ENCODE data around the gene RANBP10.

RANBP10 gene

DNA sequence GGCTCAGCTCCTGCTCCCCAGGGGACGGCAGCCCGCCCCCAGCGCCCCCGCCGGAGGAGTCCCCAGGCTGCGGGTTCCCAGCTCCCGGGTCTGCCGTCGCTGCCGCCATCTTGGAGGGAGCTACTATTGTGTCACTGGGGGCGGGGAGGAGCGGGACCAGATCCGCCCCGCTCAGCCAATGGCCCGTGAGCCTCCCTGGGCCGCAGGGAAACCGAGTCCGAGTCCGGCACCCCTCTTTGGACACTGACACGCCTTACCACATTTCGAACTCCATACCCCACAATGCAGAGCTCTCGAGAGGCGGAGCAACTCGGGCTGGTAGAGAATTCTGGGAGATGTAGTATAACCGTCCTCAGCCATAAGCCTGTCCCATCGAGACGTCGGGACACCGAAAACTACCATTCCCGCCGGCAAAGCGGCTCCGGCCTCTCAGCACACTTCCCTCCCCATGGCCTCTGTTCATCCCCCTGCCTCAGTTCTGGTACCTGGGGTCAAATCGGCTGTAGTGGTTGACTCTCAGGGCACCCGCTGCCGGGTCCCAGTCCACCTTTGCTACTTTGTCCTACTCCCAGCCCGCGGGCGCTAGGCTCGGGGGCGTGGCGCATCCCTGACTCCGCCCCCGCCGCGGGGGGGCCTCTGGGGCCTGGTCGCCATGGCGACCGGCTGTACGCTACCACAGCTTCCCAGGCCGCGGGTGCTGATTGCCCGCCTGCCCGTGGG lies at the start of gene RANBP10, which contains the start of gene TSNAXIP1:
Gene RANBP10 (minus strand): TSS at position 133 of the 720 bp plus-strand sequence. CDS start 24 bp downstream, at position 109.
Gene TSNAXIP1 (plus strand): TSS at position 462 of the 720 bp plus-strand sequence. CDS start 261 bp downstream, outside the sequence.
- TF ChIP-seq GATA2 (IDR thresholded peaks at IDR 0.05; ENCODE audit: low read depth, low read length) (no peak), GATA3 (IDR thresholded peaks at IDR 0.05; ENCODE audit: low read depth, low read length) (no peak)

DNA sequence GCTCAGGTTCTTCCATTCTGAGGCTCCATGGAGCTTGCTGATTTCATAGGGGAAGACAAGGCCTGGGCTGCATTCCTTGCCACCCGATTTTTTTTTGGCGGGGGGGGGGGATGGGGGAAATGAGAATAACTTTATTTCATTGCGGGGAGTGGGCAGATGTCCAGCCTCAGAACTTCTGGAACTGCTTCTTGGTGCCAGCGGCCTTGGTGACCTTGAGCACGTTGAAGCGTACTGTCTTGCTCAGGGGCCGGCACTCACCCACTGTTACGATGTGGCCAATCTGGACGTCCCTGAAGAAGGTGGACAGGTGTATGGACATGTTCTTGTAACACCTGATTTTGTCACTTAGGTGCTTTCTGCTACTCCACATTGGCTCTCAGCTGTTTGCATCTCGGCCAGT lies 49.4 kb upstream of the RANBP10 start:
- TF ChIP-seq GATA2 (IDR thresholded peaks at IDR 0.05; ENCODE audit: low read depth, low read length) (no peak), GATA3 (IDR thresholded peaks at IDR 0.05; ENCODE audit: low read depth, low read length) (no peak)

DNA sequence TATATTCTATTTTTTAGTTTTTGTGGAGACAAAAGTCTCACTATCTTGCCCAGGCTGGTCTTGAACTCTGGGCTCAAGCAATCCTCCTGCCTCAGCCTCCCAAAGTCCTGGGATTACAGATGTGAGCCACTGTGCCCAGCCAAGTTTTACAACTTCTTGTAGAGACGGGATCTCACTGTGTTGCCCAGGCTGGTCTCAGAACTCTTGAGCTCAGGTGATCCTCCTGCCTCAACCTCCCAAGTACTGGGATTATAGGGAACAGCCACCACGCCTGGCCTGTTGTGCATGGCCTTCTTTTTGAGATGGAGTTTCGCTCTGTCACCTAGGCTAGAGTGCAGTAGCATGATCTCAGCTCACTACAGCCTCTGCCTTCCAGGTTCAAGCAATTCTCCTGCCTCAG lies 47.3 kb upstream of the RANBP10 start:
- TF ChIP-seq GATA2 (IDR thresholded peaks at IDR 0.05; ENCODE audit: low read depth, low read length): no peak
- TF ChIP-seq GATA3 (IDR thresholded peaks at IDR 0.05; ENCODE audit: low read depth, low read length): no peak

DNA sequence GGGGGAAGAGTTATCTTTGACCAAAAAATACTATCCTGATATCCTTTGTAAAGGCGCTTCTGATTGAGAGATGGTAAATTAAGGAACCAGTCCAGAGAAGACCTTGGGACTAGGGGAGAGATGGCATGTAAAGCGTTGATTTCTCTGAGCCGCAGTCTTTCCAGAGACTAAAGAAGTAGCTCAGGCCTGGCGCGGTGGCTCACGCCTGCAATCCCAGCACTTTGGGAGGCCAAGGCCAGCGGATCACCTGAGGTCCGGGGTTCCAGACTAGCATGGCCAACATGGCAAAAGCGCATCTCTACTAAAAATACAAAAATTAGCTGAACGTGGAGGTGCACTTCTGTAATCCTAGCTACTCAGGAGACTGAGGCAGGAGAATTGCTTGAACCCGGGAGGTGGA lies 41.8 kb upstream of the RANBP10 start:
- no peak for TF ChIP-seq GATA2 (IDR thresholded peaks at IDR 0.05; ENCODE audit: low read depth, low read length)
- TF ChIP-seq GATA3 (IDR thresholded peaks at IDR 0.05; ENCODE audit: low read depth, low read length): no peak

DNA sequence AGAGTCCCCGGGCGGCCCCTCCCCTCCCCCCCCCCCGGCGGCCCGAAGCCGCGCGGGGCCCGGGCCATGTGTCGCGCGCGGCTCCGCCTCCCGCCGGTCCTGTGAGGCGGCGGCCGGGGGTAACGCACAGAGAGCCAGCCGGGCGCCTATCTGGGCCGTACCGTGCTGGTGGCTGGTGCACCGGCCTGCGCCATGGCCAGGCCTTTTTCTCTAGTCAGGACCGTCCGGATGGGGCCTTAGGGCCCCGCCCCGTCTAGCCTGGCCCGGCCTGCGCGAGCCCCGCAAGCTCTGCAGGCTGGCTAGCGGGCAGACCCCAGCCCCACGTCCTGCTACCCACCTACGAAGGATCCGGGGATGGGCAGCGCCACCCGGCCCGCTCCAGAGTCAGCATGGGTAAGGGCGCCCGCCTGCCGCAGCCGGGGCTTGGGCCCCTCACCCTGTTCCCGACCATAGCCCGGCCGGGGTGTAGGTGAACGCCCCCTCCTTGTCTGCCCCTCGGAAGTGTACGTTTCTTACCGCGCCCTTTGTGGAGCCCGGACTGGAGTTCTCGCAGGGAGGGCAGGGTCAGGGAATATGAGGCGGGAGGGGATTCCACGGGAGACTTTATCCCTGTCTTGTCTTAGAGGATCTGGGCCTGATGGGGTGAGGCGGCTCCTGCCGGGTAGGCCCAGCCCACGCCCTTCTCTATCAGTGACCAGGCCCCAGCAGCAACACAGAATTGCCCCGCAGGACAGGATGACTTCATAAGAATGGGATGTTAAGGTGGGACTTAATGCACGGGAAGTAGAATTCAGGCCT lies 40.9 kb upstream of the RANBP10 start, which contains the start of gene CENPT:
Gene CENPT (minus strand): TSS at position 630 of the 798 bp plus-strand sequence. CDS start 13,834 bp downstream, outside the sequence.
- no peak for TF ChIP-seq GATA3 (IDR thresholded peaks at IDR 0.05; ENCODE audit: low read depth, low read length)
- TF ChIP-seq GATA2 (IDR thresholded peaks at IDR 0.05; ENCODE audit: low read depth, low read length): no peak

DNA sequence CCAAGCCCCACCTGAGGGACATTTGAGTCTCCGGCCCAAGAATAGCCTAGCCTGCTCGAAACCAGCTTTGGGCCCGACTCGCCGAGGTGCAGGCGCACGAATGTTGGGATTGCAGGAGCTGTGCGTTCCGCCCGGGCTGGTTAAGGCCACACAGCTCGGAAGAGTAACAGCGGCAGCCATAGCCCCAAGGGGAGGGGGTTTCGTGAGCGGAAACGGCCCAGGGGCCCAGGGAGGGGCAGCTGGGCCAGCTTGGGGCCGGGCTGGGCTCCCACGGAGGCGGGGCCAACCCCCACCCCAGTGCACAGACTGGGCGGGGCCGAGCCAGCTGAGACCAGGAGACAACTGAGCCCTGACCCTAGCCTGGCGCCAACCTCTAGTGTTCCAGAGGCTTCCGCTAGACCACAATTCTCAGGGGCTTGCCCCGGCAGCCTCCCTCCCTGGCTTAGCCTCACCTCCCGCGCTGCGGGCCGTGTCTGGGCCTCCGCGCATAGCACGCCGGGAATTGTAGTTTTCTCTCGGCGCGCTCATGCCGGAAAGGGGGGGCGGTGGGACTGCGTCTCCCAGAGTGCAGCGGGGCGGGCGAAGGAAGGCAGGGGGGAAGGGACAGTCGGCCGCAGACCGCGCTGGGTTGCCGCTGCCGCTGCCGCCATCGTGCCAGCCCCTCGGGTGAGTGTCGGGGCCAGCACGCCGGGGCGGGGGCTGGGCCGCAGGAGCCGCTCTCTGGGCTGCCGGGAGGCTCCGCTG lies 40.1 kb upstream of the RANBP10 start, which contains the start of gene NUTF2:
Gene NUTF2 (plus strand): TSS at position 614 of the 744 bp plus-strand sequence. CDS start 18,198 bp downstream, outside the sequence.
- no peak for TF ChIP-seq GATA3 (IDR thresholded peaks at IDR 0.05; ENCODE audit: low read depth, low read length)
- TF ChIP-seq GATA2 (IDR thresholded peaks at IDR 0.05; ENCODE audit: low read depth, low read length): no peak

DNA sequence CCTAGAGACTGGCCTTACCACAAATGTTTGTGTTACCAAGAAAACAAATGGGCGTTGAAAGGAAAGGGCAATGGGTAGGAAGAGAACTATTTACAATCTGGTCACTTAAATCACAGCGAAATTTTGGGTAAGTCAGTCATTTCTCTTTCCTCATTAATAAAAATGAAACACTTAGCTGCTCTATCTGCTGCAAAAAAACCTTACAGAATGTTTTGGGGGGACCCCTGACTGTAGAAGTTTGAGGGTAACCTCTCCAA lies 39.6 kb upstream of the RANBP10 start:
- TF ChIP-seq GATA2 (IDR thresholded peaks at IDR 0.05; ENCODE audit: low read depth, low read length) (no peak), GATA3 (IDR thresholded peaks at IDR 0.05; ENCODE audit: low read depth, low read length) (no peak)

DNA sequence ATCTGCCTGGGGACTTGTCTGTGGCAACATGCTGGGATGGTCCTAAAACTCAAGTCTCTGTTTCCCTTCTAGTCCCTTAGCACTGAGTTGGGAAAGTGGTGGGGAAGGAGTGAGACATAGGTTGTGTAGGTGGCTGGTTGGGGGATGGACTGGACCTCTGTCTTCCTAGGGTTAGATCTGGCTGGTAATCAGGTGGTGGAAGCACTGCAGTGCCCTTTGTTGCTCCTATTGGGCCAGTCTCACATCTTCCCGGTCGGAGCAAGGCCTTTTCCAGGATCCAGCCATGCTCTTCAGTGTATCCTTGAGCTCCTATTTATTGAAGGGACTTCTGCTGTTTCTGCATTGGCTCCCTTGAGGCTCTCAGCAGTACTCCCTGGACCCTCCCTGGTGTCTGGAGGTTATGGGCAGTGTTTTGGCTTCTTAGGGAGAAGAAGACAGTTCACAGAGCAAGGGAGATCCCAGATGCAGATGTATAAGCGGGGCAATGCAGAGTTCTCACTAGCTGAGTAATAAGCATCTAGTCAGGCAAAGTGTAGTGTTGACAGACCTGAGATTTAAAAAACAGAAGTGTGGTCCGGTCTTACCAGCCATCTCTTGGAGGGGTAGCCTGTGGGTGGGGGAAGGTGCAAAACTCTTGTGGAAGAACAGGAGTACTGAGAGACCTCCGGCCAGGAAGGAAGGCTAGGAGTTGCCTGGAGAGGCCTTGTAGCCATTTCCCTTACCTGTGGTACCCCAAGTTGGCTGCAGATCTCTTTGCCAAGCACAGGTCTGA lies 39.1 kb upstream of the RANBP10 start:
- TF ChIP-seq GATA3 (IDR thresholded peaks at IDR 0.05; ENCODE audit: low read depth, low read length): no peak
- TF ChIP-seq GATA2 (IDR thresholded peaks at IDR 0.05; ENCODE audit: low read depth, low read length): no peak

DNA sequence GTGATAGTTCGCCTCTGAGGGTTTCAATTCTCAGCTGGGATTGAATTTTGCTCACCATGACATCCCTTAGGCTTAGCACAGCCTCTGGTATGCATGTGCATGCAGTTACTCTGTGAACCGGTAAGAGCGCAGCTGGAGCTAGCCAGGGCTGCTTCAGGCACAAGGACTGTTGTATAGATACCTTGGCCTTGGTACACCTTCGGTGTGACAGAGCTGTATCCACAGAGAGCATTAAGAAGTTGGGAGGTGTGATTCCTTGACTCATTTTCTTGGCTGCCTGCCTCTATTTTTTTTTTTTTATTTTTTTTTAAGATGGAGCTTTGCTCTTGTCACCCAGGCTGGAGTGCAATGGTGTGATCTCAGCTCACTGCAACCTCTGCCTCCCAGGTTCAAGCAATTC lies 38.1 kb upstream of the RANBP10 start:
- TF ChIP-seq GATA3 (IDR thresholded peaks at IDR 0.05; ENCODE audit: low read depth, low read length) (no peak), GATA2 (IDR thresholded peaks at IDR 0.05; ENCODE audit: low read depth, low read length) (no peak)

DNA sequence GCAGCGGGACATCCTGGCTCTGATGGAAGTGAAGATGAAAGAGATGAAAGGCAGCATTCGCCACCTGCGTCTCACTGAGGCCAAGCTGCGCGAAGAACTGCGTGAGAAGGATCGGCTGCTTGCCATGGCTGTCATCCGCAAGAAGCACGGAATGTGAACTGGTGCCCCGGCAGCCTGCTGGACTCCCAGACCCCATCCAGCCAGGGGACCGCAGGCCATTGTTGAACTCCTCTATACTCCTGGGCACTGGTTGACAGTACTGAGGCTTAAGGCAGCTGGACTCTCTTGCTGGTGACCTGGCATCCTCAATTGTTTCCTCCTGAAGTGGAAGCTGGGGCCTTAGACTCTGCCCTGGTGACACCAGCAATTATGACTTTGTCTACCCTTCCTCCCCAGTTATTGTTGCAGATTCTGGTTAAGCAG lies 37.0 kb upstream of the RANBP10 start:
- no peak for TF ChIP-seq GATA2 (IDR thresholded peaks at IDR 0.05; ENCODE audit: low read depth, low read length)
- no peak for TF ChIP-seq GATA3 (IDR thresholded peaks at IDR 0.05; ENCODE audit: low read depth, low read length)

DNA sequence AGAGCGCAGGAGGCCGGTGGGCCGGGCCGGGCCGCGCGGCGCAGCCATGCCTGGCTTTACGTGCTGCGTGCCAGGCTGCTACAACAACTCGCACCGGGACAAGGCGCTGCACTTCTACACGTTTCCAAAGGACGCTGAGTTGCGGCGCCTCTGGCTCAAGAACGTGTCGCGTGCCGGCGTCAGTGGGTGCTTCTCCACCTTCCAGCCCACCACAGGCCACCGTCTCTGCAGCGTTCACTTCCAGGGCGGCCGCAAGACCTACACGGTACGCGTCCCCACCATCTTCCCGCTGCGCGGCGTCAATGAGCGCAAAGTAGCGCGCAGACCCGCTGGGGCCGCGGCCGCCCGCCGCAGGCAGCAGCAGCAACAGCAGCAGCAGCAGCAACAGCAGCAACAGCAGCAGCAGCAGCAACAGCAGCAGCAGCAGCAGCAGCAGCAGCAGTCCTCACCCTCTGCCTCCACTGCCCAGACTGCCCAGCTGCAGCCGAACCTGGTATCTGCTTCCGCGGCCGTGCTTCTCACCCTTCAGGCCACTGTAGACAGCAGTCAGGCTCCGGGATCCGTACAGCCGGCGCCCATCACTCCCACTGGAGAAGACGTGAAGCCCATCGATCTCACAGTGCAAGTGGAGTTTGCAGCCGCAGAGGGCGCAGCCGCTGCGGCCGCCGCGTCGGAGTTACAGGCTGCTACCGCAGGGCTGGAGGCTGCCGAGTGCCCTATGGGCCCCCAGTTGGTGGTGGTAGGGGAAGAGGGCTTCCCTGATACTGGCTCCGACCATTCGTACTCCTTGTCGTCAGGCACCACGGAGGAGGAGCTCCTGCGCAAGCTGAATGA lies 36.4 kb upstream of the RANBP10 start:
- TF ChIP-seq GATA3 (IDR thresholded peaks at IDR 0.05; ENCODE audit: low read depth, low read length) (no peak), GATA2 (IDR thresholded peaks at IDR 0.05; ENCODE audit: low read depth, low read length) (no peak)

DNA sequence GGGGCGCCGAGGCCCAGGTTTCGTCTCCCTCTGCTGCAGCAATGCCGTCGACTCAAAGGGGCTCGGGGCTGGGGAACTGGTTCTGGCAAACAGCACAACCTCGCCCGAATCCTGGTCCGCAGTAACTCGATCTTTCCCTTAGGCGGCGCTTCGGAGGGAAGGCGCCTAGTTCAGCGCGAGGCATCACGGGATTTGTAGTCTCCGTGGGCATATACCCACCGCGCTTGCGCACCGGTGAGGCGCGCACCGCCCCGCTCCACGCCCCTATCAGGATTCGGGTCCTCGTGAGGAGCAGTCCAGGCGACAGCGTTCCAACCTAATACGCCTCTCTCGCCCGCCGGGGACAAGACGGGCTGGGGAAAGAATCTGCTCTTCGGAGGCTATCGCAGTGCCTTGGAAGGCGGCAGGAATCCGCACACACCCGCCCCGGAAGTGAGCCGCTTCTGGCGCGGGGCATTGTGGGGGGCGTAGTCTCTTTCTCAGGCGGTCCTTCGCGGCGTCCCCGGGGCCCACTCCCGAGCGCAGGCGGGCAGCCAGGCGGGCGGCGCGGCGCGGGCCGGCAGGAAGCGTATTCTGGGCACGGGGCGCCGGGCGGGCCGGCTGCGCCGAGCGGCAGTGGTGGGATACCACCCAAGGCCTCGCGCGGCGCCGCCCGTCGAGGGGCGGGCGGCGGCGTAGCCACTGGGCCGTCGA lies 35.6 kb upstream of the RANBP10 start, which contains the start of gene THAP11:
Gene THAP11 (plus strand): TSS at position 505 of the 693 bp plus-strand sequence. CDS start 235 bp downstream, outside the sequence.
- TF ChIP-seq GATA3 (IDR thresholded peaks at IDR 0.05; ENCODE audit: low read depth, low read length) (no peak), GATA2 (IDR thresholded peaks at IDR 0.05; ENCODE audit: low read depth, low read length) (no peak)

Data from SH-SY5Y (cell line).